Activated naive CD8-positive, alpha-beta T cell treated with anti-CD3 and anti-CD28 coated beads, Interleukin-2, amount 50 U/mL, for 24 hours (primary cell): ENCODE measurements around the gene NEK2.
"Not testable (repeated sequence)": the region's sequence is repeated elsewhere in the genome, so short reads cannot be mapped to it uniquely, and the experiment has no call there.

ENCODE experiments used
- ATAC-seq: fragments of 150-1000 bp; cut with Tn5 transposase; one replicate; pipeline ENCODE4 v1.10.0; 2021
- DNase-seq: peaks from one replicate; pipeline ENCODE4 v3.0.0; 2021
- H3K27ac Mint-ChIP-seq: one replicate; pipeline ENCODE4 v1.8.0; 2021; ENCODE audit warnings: mild to moderate bottlenecking, mixed read lengths
- H3K27me3 Mint-ChIP-seq: one replicate; pipeline ENCODE4 v1.8.0; 2021; ENCODE audit warnings: mixed read lengths
- H3K36me3 Mint-ChIP-seq: one replicate; pipeline ENCODE4 v1.8.0; 2021; ENCODE audit warnings: low read depth, mixed read lengths
- H3K4me1 Mint-ChIP-seq: one replicate; pipeline ENCODE4 v1.8.0; 2021; ENCODE audit warnings: mixed read lengths
- H3K4me3 Mint-ChIP-seq: one replicate; pipeline ENCODE4 v1.8.0; 2021; ENCODE audit warnings: mild to moderate bottlenecking, moderate library complexity, mixed read lengths
- H3K9me3 Mint-ChIP-seq: one replicate; pipeline ENCODE4 v1.8.0; 2021; ENCODE audit warnings: mixed read lengths

The NEK2 gene

DNA sequence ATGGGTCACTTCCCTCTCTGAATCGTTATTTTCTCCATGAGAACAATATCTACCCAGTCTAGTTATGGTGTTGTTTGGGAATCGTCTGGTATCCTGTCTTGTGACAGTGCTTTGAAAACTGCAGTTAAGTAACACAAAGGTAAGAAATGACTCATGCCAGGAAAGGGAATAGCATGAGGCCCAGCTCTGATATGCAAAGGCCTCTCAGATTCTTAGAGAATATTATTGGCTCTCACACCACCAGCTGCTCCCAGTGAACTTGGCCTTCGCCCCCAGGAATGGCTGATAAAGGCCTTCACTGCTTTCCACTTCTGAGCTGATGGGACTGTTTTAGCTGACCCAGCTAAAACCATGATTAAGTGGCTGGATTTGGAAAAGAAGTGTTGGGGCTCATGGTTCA is 27.1 kb downstream of the NEK2 start:
- H3K27me3 Mint-ChIP-seq, result no peaks in the 10 kb centered on the region
- peaks cover 9% of the 10 kb centered on the region for H3K4me1 Mint-ChIP-seq
- DNase-seq (no peak), ATAC-seq (no peak)
- no peaks in the 10 kb centered on the region for H3K36me3 Mint-ChIP-seq
- H3K9me3 Mint-ChIP-seq, result no peaks in the 10 kb centered on the region
- no peak overlapping the region for H3K27ac Mint-ChIP-seq
- H3K4me3 Mint-ChIP-seq, result no peak overlapping the region

DNA sequence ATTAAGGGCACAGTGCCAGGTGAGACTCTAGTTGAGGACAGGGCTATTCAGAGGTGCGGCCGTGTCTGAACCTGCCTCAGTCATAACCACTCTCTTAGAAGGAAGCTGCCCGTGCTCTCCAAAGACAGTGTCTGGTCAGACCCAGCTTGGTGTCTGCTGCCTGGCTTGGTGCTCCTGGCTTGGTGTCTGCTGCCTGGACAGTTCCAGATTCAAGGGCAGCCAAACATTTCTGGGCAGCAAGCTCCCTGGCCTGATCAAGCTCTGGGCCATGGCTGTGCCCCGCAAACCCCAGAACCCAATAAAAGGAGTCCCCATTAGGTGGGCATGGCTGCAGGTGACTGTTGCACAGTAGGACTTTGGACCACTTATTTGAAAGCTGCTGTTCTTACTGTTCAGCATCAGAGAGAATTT is 27.7 kb downstream of the NEK2 start:
- no peak for ATAC-seq
- H3K36me3 Mint-ChIP-seq, result no peaks in the 10 kb centered on the region

DNA sequence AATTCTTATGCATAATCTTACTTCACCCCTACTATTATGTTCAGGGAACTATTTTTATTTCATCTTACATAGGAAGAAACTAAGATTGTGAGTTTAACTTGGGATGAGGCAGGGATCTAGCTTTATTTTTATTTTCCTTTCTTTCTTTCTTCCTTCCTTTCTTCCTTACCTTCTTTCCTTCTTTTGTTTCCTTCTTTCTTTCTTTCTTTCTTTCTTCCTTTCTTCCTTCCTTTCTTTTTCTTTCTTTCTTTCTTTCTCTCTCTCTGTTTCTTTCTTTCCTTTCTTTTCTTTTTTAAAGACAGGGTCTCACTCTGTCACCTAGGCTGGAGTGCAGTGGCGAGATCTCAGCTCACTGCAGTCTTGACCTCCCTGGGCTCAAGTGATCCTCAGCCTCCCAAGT is 28.9 kb downstream of the NEK2 start:
- Mint-ChIP-seq H3K4me1 (peaks cover 11% of the 10 kb centered on the region), H3K36me3 (no peaks in the 10 kb centered on the region), H3K4me3 (no peak overlapping the region), H3K27ac (no peak overlapping the region), H3K27me3 (no peaks in the 10 kb centered on the region), H3K9me3 (no peaks in the 10 kb centered on the region)
- ATAC-seq (no peak), DNase-seq (no peak)

More for the DNA sequence above, 27.7 kb downstream of the NEK2 start:
- Mint-ChIP-seq H3K27ac (no peak overlapping the region), H3K27me3 (no peaks in the 10 kb centered on the region), H3K9me3 (no peaks in the 10 kb centered on the region), H3K4me3 (no peak overlapping the region), H3K4me1 (peaks cover 11% of the 10 kb centered on the region)
- no peak for DNase-seq

DNA sequence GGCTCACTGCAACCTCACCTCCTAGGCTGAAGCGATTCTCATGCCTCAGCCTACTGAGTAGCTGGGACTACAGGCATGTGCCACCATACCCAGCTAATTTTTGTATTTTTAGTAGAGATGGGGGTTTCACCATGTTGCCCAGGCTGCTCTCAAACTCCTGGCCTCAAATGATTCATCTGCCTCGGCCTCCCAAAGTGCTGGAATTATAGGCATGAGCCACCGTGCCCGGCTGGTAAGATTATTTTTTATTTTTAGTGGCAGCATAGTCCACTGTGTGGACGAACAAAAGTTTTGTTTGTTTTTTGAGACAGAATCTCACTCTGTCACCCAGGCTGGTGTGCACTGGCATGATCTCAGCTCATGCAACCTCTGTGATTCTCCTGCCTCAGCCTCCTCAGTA is 29.8 kb downstream of the NEK2 start:
- H3K4me1 Mint-ChIP-seq, result peaks cover 11% of the 10 kb centered on the region
- H3K27ac Mint-ChIP-seq, ATAC-seq, H3K4me3 Mint-ChIP-seq, H3K27me3 Mint-ChIP-seq, DNase-seq, H3K9me3 Mint-ChIP-seq, H3K36me3 Mint-ChIP-seq: not testable (repeated sequence)

GRCh38 chr1:211644653-211645052 is 30.8 kb downstream of the NEK2 start:
- peaks cover 11% of the 10 kb centered on the region for H3K4me1 Mint-ChIP-seq
- ATAC-seq (no peak), DNase-seq (no peak)
- H3K36me3 Mint-ChIP-seq, result no peaks in the 10 kb centered on the region
- H3K4me3 Mint-ChIP-seq, result no peak overlapping the region
- H3K9me3 Mint-ChIP-seq, result no peaks in the 10 kb centered on the region
- H3K27ac Mint-ChIP-seq, result no peak overlapping the region
- peaks cover 1% of the 10 kb centered on the region for H3K27me3 Mint-ChIP-seq

DNA sequence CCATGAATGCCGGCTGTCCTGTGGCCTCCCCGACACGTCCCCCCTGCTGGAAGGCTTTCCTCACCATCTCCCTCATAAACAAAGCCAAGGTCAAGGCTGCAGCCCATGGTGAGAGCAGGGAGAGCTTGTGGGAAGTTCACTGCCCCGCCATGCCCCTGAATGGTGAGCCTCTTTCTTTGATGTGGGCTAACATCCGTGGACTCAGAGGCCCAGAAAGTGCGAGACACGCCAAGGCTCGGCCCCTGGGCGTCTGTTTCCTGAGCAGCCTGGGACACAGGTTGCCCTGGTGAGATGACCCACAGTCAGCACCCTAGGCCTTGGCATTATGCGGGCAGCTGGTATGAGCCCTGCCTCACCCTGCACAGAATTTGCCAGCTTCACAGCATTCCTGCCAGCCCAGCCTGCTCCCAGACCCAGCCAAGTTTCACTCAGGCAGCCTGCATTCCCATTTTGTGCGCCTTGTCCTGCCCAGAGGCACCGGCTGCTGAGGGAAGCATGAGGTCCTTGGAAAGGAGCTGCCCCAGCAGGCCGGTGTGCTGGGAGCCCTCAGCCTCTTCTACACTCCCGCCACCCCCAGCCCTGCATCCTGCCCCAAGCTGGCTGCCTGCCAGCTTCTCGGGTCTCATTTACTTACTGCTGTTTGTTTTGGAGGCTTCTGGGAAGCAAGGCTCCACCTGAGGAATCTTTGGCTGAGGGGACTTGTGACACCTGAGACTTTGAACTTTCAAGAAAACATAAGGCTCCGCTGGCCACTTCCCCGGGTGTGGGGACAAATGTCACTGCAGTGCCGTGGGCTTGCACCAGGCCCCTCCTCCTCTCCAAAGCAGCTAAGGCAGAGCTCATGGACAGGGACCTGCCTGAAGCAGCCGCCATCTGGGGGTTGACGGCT is 31.9 kb downstream of the NEK2 start:
- no peak overlapping the region for H3K27ac Mint-ChIP-seq
- DNase-seq, result peak; percentile 14
- H3K4me3 Mint-ChIP-seq, result no peak overlapping the region
- H3K9me3 Mint-ChIP-seq, result no peaks in the 10 kb centered on the region
- peak; percentile 33 for ATAC-seq
- peaks cover 1% of the 10 kb centered on the region for H3K27me3 Mint-ChIP-seq
- H3K36me3 Mint-ChIP-seq, result no peaks in the 10 kb centered on the region
- peaks cover 11% of the 10 kb centered on the region for H3K4me1 Mint-ChIP-seq

DNA sequence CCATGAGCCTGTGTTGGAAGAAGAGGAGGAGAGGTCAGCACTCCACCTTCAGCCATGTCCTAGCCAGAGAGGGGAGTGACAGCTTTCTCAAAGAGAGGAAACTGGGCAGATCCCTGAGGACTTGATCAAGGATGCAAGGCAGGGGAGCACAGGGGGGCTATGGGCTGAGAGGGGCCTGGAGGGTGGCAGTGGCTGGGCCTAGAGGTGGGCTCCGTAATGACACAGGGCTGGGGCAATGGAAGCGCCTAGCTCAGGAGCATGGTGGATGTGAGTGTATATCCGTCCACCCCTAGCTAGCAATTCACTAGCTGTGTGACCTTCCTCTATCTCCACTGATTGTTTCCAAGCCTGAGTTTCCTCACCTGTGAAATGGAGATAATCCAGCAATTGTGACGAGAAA is 32.6 kb downstream of the NEK2 start:
- H3K27ac Mint-ChIP-seq, result no peak overlapping the region
- peaks cover 1% of the 10 kb centered on the region for H3K27me3 Mint-ChIP-seq
- H3K4me1 Mint-ChIP-seq, result peaks cover 11% of the 10 kb centered on the region
- no peaks in the 10 kb centered on the region for H3K36me3 Mint-ChIP-seq
- no peak overlapping the region for H3K4me3 Mint-ChIP-seq
- ATAC-seq, result no peak
- DNase-seq, result no peak
- no peaks in the 10 kb centered on the region for H3K9me3 Mint-ChIP-seq

GRCh38 chr1:211641942-211642341 is 33.5 kb downstream of the NEK2 start:
- Mint-ChIP-seq H3K4me1 (peaks cover 11% of the 10 kb centered on the region), H3K9me3 (no peaks in the 10 kb centered on the region), H3K4me3 (no peak overlapping the region), H3K36me3 (no peaks in the 10 kb centered on the region), H3K27me3 (peaks cover 1% of the 10 kb centered on the region), H3K27ac (no peak overlapping the region)
- DNase-seq (no peak), ATAC-seq (no peak)

DNA sequence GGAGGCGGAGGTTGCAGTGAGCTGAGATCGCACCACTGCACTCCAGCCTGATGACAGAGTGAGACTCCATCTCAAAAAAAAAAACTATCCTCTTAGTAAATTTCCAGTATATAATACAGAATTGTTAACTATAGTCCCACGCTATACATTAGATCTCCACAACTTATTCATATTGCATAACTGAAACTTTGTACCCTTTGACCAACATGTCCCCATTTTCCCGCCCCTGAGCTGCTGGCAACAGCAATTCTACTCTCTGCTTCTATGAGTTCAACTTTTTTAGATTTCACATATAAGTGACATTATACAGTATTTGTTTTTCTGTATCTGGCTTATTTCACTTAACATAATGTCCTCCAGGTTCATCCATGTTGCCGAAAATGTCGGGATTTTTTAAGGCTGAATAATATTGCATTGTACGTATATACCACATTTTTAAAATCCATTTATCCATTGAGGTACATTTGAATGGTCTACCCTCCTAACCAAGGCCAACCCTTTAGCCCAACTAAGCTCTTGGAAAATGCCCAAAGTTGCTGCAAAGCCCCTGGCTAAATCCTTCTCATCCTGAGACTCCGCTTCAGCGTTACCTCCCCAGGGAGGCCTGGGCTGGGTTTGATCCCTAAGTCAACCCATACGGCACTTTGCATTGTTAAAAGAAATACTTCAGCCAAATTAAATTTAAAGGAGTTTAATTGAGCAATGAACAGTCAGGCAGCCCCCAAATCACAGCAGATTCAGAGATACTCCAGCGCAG is 34.2 kb downstream of the NEK2 start:
- Mint-ChIP-seq H3K9me3 (no peaks in the 10 kb centered on the region), H3K4me3 (no peak overlapping the region), H3K27me3 (peaks cover 1% of the 10 kb centered on the region), H3K4me1 (peaks cover 11% of the 10 kb centered on the region), H3K36me3 (no peaks in the 10 kb centered on the region), H3K27ac (no peak overlapping the region)
- ATAC-seq (no peak), DNase-seq (no peak)

DNA sequence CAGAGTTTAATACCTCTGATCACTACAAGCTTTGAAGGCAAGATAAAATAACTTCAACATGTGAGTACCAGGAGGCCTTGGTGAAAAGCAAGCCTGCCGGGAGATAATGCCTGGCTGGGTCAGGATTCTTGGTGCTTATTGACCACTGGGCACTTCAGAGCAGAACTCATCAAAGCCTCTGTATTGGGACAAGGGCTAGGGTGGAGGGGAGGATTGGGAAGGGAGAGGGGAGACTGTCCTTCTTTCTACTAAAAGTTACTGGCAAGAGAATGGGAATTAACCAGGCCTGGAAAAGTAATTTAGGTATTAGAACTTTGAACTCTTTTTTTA is 35.2 kb downstream of the NEK2 start:
- Mint-ChIP-seq H3K27ac (no peak overlapping the region), H3K4me3 (no peak overlapping the region), H3K9me3 (no peaks in the 10 kb centered on the region), H3K27me3 (peaks cover 1% of the 10 kb centered on the region), H3K4me1 (peaks cover 11% of the 10 kb centered on the region), H3K36me3 (no peaks in the 10 kb centered on the region)
- DNase-seq (no peak), ATAC-seq (no peak)

DNA sequence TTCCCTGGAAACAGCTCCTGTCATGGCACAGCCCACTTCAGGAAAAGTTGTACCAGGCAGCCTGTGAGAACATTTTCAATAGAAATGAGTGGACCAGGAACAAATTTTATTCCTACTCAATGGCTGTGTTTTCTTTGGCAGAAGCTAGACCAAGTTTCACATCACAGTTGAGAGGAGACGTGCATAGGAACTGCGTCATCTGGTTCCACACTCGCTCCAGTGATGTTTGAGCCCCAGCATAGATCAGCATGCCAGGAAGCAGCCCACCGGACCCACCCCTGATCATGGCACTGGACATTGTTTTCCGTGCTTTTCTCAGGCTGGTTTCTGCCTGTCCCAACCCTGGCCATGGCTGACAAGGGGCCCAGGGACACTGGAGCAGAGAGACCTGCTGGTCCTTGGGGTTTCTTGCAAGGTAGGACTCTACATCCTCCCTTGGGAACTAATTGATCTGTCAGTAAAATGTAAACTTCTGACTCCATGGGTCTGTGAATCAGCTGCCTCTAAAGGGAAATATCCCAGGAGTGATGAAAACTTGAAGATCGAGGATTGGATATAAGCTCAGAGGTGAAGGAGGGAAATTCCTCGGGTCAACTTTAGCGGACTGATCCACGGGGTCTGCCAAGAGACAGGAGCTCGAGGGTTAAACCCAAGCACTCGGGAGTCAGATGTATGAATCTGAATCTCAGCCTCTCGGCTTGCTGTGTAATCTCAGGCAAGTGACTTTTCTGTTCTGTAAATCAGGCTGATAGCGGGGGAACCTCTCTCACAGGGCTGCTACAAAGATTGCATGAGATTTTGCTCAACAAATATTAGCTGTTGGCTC is 35.7 kb downstream of the NEK2 start:
- no peaks in the 10 kb centered on the region for H3K36me3 Mint-ChIP-seq
- ATAC-seq (no peak), DNase-seq (no peak)
- H3K4me1 Mint-ChIP-seq, result peaks cover 11% of the 10 kb centered on the region
- no peaks in the 10 kb centered on the region for H3K9me3 Mint-ChIP-seq
- no peak overlapping the region for H3K27ac Mint-ChIP-seq
- peaks cover 1% of the 10 kb centered on the region for H3K27me3 Mint-ChIP-seq
- H3K4me3 Mint-ChIP-seq, result no peak overlapping the region

DNA sequence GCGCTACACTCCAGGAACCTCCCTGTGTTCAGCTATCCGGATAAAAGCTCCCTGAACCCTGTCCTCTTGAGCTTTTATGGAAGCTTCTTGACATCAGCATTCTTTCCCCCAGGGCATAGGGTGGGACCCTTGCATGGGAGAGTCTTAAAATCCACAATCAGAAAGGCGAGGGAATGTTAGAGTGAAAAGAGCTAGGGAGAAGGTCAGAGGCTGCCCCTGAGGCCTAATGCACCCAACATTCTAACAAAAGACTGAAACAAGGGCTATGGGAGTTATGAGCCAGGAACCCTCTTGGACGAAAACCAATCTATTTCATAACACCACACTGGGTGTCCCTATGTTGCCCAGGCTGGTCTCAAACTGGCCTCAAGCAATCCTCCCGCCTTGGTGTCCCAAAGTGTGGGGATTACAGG is 36.7 kb downstream of the NEK2 start:
- H3K27ac Mint-ChIP-seq, result no peak overlapping the region
- no peak for ATAC-seq
- peaks cover 5% of the 10 kb centered on the region for H3K4me1 Mint-ChIP-seq
- no peaks in the 10 kb centered on the region for H3K9me3 Mint-ChIP-seq
- H3K4me3 Mint-ChIP-seq, result no peak overlapping the region
- no peaks in the 10 kb centered on the region for H3K36me3 Mint-ChIP-seq
- no peak for DNase-seq
- H3K27me3 Mint-ChIP-seq, result peaks cover 1% of the 10 kb centered on the region

DNA sequence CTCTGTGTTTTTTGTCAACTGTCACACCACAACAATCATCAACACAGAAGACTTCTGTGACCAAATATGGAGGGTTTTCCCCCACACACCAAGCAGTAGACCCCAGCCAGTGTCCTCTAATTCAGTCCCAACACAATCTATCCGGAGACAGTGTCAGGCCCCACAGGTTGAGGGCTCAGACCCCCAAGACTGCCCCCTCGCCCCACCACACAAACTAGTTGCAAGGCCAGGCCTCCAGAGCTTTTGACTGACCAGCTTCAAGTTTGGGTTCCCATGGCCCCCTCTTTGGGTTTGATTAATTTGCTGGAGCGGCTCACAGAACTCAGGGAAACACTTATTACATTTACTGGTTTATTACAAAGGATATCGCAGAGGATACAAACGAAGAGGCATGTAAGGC is 37.2 kb downstream of the NEK2 start:
- Mint-ChIP-seq H3K4me3 (no peak overlapping the region), H3K9me3 (no peaks in the 10 kb centered on the region), H3K27ac (no peak overlapping the region), H3K36me3 (no peaks in the 10 kb centered on the region), H3K27me3 (peaks cover 5% of the 10 kb centered on the region), H3K4me1 (peaks cover under 1% of the 10 kb centered on the region)
- no peak for ATAC-seq
- DNase-seq, result no peak

DNA sequence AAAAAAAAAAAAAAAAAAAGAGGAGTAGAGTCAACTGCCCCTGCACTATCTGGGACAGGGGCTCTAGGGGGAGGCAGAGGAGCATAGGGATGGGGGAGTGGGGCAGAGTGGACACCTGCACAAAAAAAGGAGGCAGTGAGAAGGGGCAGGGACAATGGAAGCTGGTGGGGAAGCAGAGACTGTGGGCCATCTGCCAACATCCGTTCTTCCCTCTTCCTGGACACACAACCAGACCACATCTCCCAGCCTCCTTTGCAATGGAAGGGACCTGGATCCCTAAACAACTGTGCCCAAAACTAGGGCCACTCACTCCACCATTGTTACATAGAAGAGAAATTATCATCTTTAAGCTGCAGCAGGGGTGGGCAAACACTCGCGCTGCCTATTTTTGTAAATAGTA is 38.4 kb downstream of the NEK2 start:
- Mint-ChIP-seq H3K27ac (no peak overlapping the region), H3K36me3 (no peaks in the 10 kb centered on the region), H3K4me1 (no peaks in the 10 kb centered on the region), H3K27me3 (peaks cover 5% of the 10 kb centered on the region), H3K9me3 (no peaks in the 10 kb centered on the region), H3K4me3 (no peak overlapping the region)
- DNase-seq (no peak), ATAC-seq (no peak)
